GM12878 (cell line): ENCODE data around the gene LRRC56. TPM values are rescaled to one million over a fixed set of nuclear protein-coding genes. Genes with fewer than 3 reads are reported as not detected.

Source experiments
- ATF3 ChIP-seq: IDR thresholded peaks from 2 replicates; pipeline ENCODE4 v1.6.1; 2011; ENCODE audit warnings: low read depth, mild to moderate bottlenecking, low read length, moderate library complexity, borderline replicate concordance; ENCODE audit errors: extremely low read depth
- BMI1 ChIP-seq: fragments of 450-650 bp; IDR thresholded peaks from 2 replicates; pipeline ENCODE4 v1.6.1; 2016; ENCODE audit warnings: mild to moderate bottlenecking, moderate library complexity, borderline replicate concordance
- CREB1 ChIP-seq: IDR thresholded peaks from 2 replicates; pipeline ENCODE4 v1.6.1; 2012; ENCODE audit warnings: low read depth, mild to moderate bottlenecking, inconsistent platforms
- CREM ChIP-seq: IDR thresholded peaks from 2 replicates; pipeline ENCODE4 v1.6.1; 2014; ENCODE audit warnings: antibody characterized with exemption, low read depth
- EP300 ChIP-seq, 2 experiments: fragments of 150-350 bp in 1 of 2; IDR thresholded peaks; 2 replicates each; pipeline ENCODE4 v1.6.1; 2011 to 2012; ENCODE audit warnings: low read depth in 2 of 2, low read length in 2 of 2, borderline replicate concordance in 1 of 2, improper control_type of control experiment in 1 of 2, inconsistent platforms in 1 of 2; ENCODE audit not compliant: control insufficient read depth in 1 of 2
- EZH2 ChIP-seq: IDR thresholded peaks from 2 replicates; pipeline ENCODE4 v1.6.1; 2012; ENCODE audit warnings: low read depth, mild to moderate bottlenecking, control low read depth, inconsistent platforms, low read length, borderline replicate concordance; ENCODE audit not compliant: control insufficient read depth
- HSF1 ChIP-seq: fragments of 150-350 bp; IDR thresholded peaks from 2 replicates; pipeline ENCODE4 v1.6.1; 2014; ENCODE audit warnings: mild to moderate bottlenecking, low read depth, low read length
- IRF5 ChIP-seq: fragments of 450-650 bp; IDR thresholded peaks from 2 replicates; pipeline ENCODE4 v1.6.1; 2017; ENCODE audit warnings: borderline replicate concordance
- KDM1A ChIP-seq: fragments of 200-600 bp; sonication (generic); IDR thresholded peaks from 2 replicates; pipeline ENCODE4 v1.6.1; 2016; ENCODE audit warnings: borderline replicate concordance
- KLF5 ChIP-seq: fragments of 450-650 bp; IDR thresholded peaks from 2 replicates; pipeline ENCODE4 v1.6.1; 2014; ENCODE audit warnings: mild to moderate bottlenecking; ENCODE audit not compliant: partially characterized antibody
- MEF2A ChIP-seq: IDR thresholded peaks from 2 replicates; pipeline ENCODE4 v1.6.1; 2011; ENCODE audit warnings: low read depth, mild to moderate bottlenecking, low read length, moderate library complexity; ENCODE audit not compliant: insufficient read depth
- MYB ChIP-seq: fragments of 150-350 bp; IDR thresholded peaks from 2 replicates; pipeline ENCODE4 v1.6.1; 2014; ENCODE audit warnings: mild to moderate bottlenecking, low read depth, low read length, borderline replicate concordance
- NKRF ChIP-seq: fragments of 450-650 bp; conservative IDR thresholded peaks from 2 replicates; pipeline ENCODE4 v1.6.1; 2017; ENCODE audit warnings: mild to moderate bottlenecking, moderate library complexity
- NRF1 ChIP-seq: conservative IDR thresholded peaks from 2 replicates; pipeline ENCODE4 v1.6.1; 2011; ENCODE audit warnings: mild to moderate bottlenecking, low read depth, low read length, improper control_type of control experiment
- PKNOX1 ChIP-seq: fragments of 450-650 bp; IDR thresholded peaks from 2 replicates; pipeline ENCODE4 v1.6.1; 2016; ENCODE audit warnings: mild to moderate bottlenecking
- RAD21 ChIP-seq: IDR thresholded peaks from 2 replicates; pipeline ENCODE4 v1.6.1; 2011; ENCODE audit warnings: mild to moderate bottlenecking, low read depth, low read length, moderate library complexity; ENCODE audit not compliant: insufficient read depth
- RBBP5 ChIP-seq: fragments of 200-600 bp; sonication (generic); conservative IDR thresholded peaks from 2 replicates; pipeline ENCODE4 v1.6.1; 2016
- SIN3A ChIP-seq: IDR thresholded peaks from 2 replicates; pipeline ENCODE4 v1.6.1; 2012; ENCODE audit warnings: low read depth, low read length, improper control_type of control experiment
- SIX5 ChIP-seq: IDR thresholded peaks from 2 replicates; pipeline ENCODE4 v1.6.1; 2011; ENCODE audit warnings: mild to moderate bottlenecking, low read depth, low read length, moderate library complexity; ENCODE audit not compliant: severe bottlenecking
- TARDBP ChIP-seq: IDR thresholded peaks from 2 replicates; pipeline ENCODE4 v1.6.1; 2016; ENCODE audit warnings: borderline replicate concordance
- TCF3 ChIP-seq: IDR thresholded peaks from 2 replicates; pipeline ENCODE4 v1.6.1; 2012; ENCODE audit warnings: low read depth, mild to moderate bottlenecking, low read length, borderline replicate concordance; ENCODE audit not compliant: insufficient read depth
- TCF7 ChIP-seq: IDR thresholded peaks from 2 replicates; pipeline ENCODE4 v1.6.1; 2014; ENCODE audit warnings: antibody characterized with exemption, borderline replicate concordance
- ZBED1 ChIP-seq: IDR thresholded peaks from 2 replicates; pipeline ENCODE4 v1.6.1; 2016; ENCODE audit warnings: borderline replicate concordance
- ZNF207 ChIP-seq: fragments of 450-650 bp; IDR thresholded peaks from 2 replicates; pipeline ENCODE4 v1.6.1; 2014; ENCODE audit warnings: antibody characterized with exemption, mild to moderate bottlenecking, borderline replicate concordance
- ZNF217 ChIP-seq: fragments of 450-650 bp; IDR thresholded peaks from 2 replicates; pipeline ENCODE4 v1.6.1; 2017; ENCODE audit warnings: antibody characterized with exemption, mild to moderate bottlenecking
- polyA plus RNA-seq, 11 experiments: library from polyadenylated mRNA; depleted of rRNA in 4 of 11; unstranded in 6 of 11; stranded (reverse) in 5 of 11; fragments of >200 nt; fragmentation: Nextera tagmentation in 4 of 11; fragmentation: Illumina TruSeq in 1 of 11; extraction: Ambion mirVana in 4 of 11; extraction: Trizol in 1 of 11; gene quantifications; 1 replicate in 1 of 11; 2 replicates in 10 of 11; pipeline versions ENCODE4 v1.2.1 to v1.2.3, GENCODE V29; 2011 to 2016; ENCODE audit warnings: inconsistent platforms in 2 of 11, missing spikeins in 2 of 11, low read depth in 1 of 11
- total RNA-seq, 4 experiments: library from RNA; depleted of rRNA in 3 of 4; stranded (reverse); fragments of >200 nt in 3 of 4; fragmentation: Illumina TruSeq in 1 of 4; extraction: Trizol in 1 of 4; gene quantifications; 2 replicates each; pipeline versions ENCODE4 v1.2.1 to v1.2.3, GENCODE V29; 2013 to 2021

LRRC56 gene
- total and polyA plus RNA-seq, 10 of the 15 experiments (the other 5 are each of a cell fraction or from before 2014, with no cell fraction given): 0.02 to 1.9 (median 0.75) TPM; not detected in 1

GRCh38 chr11:518463-519202, 18.7 kb upstream of the LRRC56 start (continued):
- TF ChIP-seq NKRF: peak; percentile 49; the same call in 1 of the 2 replicates
- peak; percentile 72 for TF ChIP-seq RAD21
- TF ChIP-seq RBBP5: no peak
- no peak for TF ChIP-seq EZH2
- no peak for TF ChIP-seq IRF5
- no peak for TF ChIP-seq TCF3
- TF ChIP-seq ATF3: peak; percentile 87; the same call in 1 of the 2 replicates
- TF ChIP-seq HSF1: no peak
- TF ChIP-seq CREM: peak; percentile 20; the same call in 1 of the 2 replicates
- TF ChIP-seq TCF7: no peak
- TF ChIP-seq CREB1: no peak
- no peak for TF ChIP-seq ZBED1
- TF ChIP-seq MEF2A: no peak
- TF ChIP-seq SIX5: no peak
- TF ChIP-seq MYB: no peak
- no peak for TF ChIP-seq EP300 (IDR thresholded peaks at IDR 0.05; ENCODE audit: borderline replicate concordance in 1 of 2, control insufficient read depth in 1 of 2, low read depth in 2 of 2, low read length in 2 of 2)
- no peak for TF ChIP-seq KDM1A
- no peak for TF ChIP-seq NRF1
- peak; percentile 75 for TF ChIP-seq ZNF217
- TF ChIP-seq BMI1: no peak
- no peak for TF ChIP-seq SIN3A
- peak; percentile 72 for TF ChIP-seq KLF5
- no peak for TF ChIP-seq PKNOX1
- peak; percentile 92 for TF ChIP-seq ZNF207
- no peak for TF ChIP-seq TARDBP
